ENCODE measurements around the gene MLLT6. TPM values are rescaled to one million over a fixed set of nuclear protein-coding genes. Genes with fewer than 3 reads are reported as not detected.

MLLT6 gene
- total and polyA plus RNA-seq, 2 of the 13 experiments (the other 11 are each of a cell fraction or from before 2014, with no cell fraction given) = 50.7 to 69.5 TPM

DNA sequence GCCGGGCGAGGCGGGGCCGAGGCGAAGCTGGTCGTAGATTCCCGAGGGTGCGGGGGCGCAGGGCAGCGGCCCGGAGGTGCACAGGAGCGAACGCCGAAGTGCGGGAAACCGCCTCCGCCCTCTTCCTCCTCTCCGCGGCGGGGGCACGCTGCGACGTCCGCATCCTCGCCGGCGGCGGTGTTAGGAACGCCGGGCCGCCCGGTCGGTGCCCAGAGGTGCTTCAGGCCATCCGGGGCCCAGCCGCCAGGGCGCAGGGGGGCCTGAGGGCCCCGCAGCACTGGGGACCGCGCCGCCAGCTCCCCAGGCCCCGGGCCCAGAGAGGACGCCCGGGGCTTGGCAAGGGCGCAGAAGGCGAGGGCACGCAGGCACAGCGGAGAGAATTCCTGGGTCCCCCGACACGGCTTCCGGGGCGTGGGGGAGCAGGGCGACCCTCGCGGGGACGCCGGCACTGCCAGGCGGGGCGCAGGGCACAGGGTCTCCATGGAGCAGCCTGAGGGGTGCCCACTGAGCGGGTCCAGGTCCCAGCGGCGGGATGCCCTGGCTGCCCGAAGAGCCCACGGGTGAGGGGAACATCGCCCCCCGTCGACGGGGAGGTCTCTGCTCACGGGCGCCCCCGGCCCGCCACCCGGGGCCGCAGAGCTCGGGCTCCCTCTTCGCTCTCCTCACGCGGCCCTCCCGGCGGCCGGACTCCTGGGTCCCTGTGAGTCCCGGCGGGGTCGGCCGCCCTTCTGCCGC lies 30.9 kb upstream of the MLLT6 start (continued):
- TF ChIP-seq XBP1 (CRISPR knock-in tag; IDR thresholded peaks at IDR 0.05) (no peak), ZNF740 (CRISPR knock-in tag; IDR thresholded peaks at IDR 0.05) (no peak), SNAI1 (CRISPR knock-in tag; IDR thresholded peaks at IDR 0.05; ENCODE audit: borderline replicate concordance) (no peak), MYNN (CRISPR knock-in tag; IDR thresholded peaks at IDR 0.05; ENCODE audit: low read depth) (no peak), LCORL (IDR thresholded peaks at IDR 0.05) (no peak), LCORL (CRISPR knock-in tag; IDR thresholded peaks at IDR 0.05) (no peak), CEBPB (IDR thresholded peaks at IDR 0.05; ENCODE audit: borderline replicate concordance, low read depth, low read length) (no peak), ZC3H4 (CRISPR knock-in tag; IDR thresholded peaks at IDR 0.05; ENCODE audit: borderline replicate concordance) (no peak), ELK4 (CRISPR knock-in tag; IDR thresholded peaks at IDR 0.05; ENCODE audit: borderline replicate concordance) (no peak), MAX (IDR thresholded peaks at IDR 0.05) (no peak), ZNF329 (CRISPR knock-in tag; IDR thresholded peaks at IDR 0.05; ENCODE audit: low read depth) (no peak), PITX1 (CRISPR knock-in tag; IDR thresholded peaks at IDR 0.05) (no peak), ZNF280B (CRISPR knock-in tag; IDR thresholded peaks at IDR 0.05; ENCODE audit: borderline replicate concordance) (no peak), NFYC (CRISPR knock-in tag; IDR thresholded peaks at IDR 0.05) (no peak), TEAD3 (CRISPR knock-in tag; optimal IDR thresholded peaks at IDR 0.05; ENCODE audit: borderline replicate concordance) (no peak), ZNF691 (CRISPR knock-in tag; IDR thresholded peaks at IDR 0.05; ENCODE audit: borderline replicate concordance, low read depth) (no peak; the same call in 1 of the 2 replicates), SOX13 (IDR thresholded peaks at IDR 0.05) (no peak), SOX13 (CRISPR knock-in tag; conservative IDR thresholded peaks at IDR 0.05 in 1 of 2, IDR thresholded peaks at IDR 0.05 in 1 of 2) (no peak), RFXAP (CRISPR knock-in tag; IDR thresholded peaks at IDR 0.05; ENCODE audit: borderline replicate concordance) (no peak), MZF1 (CRISPR knock-in tag; IDR thresholded peaks at IDR 0.05; ENCODE audit: borderline replicate concordance) (no peak), NFKBIZ (CRISPR knock-in tag; IDR thresholded peaks at IDR 0.05) (no peak), PLSCR1 (CRISPR knock-in tag; IDR thresholded peaks at IDR 0.05; ENCODE audit: borderline replicate concordance) (no peak), ZNF768 (CRISPR knock-in tag; IDR thresholded peaks at IDR 0.05) (0 out of 2 replicates have a peak, but pooled peaks have one; percentile 8), FOXA1 (IDR thresholded peaks at IDR 0.05) (no peak), FOXA1 (CRISPR knock-in tag; IDR thresholded peaks at IDR 0.05) (no peak), ZNF543 (CRISPR knock-in tag; IDR thresholded peaks at IDR 0.05) (no peak)

Measured in HepG2 (cell line).